ENCODE measurements around the gene FURIN.
"Not testable (repeated sequence)": the region's sequence is repeated elsewhere in the genome, so short reads cannot be mapped to it uniquely, and the experiment has no call there.

Gene FURIN

GRCh38 chr15:90844696-90845095 is 23.7 kb upstream of the FURIN start:
- DNase-seq (ENCODE audit: low read depth in 3 of 3): no peak

- peak in 2 of 3 donors; percentile 59 to 67 for DNase-seq (ENCODE audit: low read depth in 3 of 3)
Measured at GRCh38 chr15:90845201-90845949, 23.0 kb upstream of the FURIN start.

GRCh38 chr15:90849424-90849823 is 19.0 kb upstream of the FURIN start:
- not testable (repeated sequence) for DNase-seq (ENCODE audit: low read depth in 3 of 3)

- DNase-seq (ENCODE audit: low read depth in 3 of 3): no peak
Measured at GRCh38 chr15:90851114-90851513, 17.3 kb upstream of the FURIN start.

GRCh38 chr15:90851940-90852339 is 16.4 kb upstream of the FURIN start:
- no peak for DNase-seq (ENCODE audit: low read depth in 3 of 3)

GRCh38 chr15:90855139-90855538 is 13.2 kb upstream of the FURIN start:
- no peak for DNase-seq (ENCODE audit: low read depth in 3 of 3)

- no peak for DNase-seq (ENCODE audit: low read depth in 3 of 3)
Measured at GRCh38 chr15:90857337-90857736, 11.1 kb upstream of the FURIN start.

GRCh38 chr15:90857883-90858443 is 10.4 kb upstream of the FURIN start:
- no peak for DNase-seq (ENCODE audit: low read depth in 3 of 3)

- DNase-seq (ENCODE audit: low read depth in 3 of 3): no peak
Measured at GRCh38 chr15:90859234-90860131, 8.9 kb upstream of the FURIN start.

GRCh38 chr15:90860450-90860849 is 7.9 kb upstream of the FURIN start:
- DNase-seq (ENCODE audit: low read depth in 3 of 3): no peak

GRCh38 chr15:90860942-90861675 is 7.3 kb upstream of the FURIN start:
- no peak for DNase-seq (ENCODE audit: low read depth in 3 of 3)

- no peak for DNase-seq (ENCODE audit: low read depth in 3 of 3)
Measured at GRCh38 chr15:90862487-90862886, 5.9 kb upstream of the FURIN start.

GRCh38 chr15:90862964-90863778 is 5.2 kb upstream of the FURIN start:
- DNase-seq (ENCODE audit: low read depth in 3 of 3): no peak

GRCh38 chr15:90863987-90864386 is 4.4 kb upstream of the FURIN start:
- DNase-seq (ENCODE audit: low read depth in 3 of 3): no peak

- no peak for DNase-seq (ENCODE audit: low read depth in 3 of 3)
Measured at GRCh38 chr15:90864507-90864906, 3.9 kb upstream of the FURIN start.

GRCh38 chr15:90865702-90866101 is 2.7 kb upstream of the FURIN start:
- DNase-seq (ENCODE audit: low read depth in 3 of 3): no peak

- DNase-seq (ENCODE audit: low read depth in 3 of 3): no peak
Measured at GRCh38 chr15:90866161-90866715, 2.1 kb upstream of the FURIN start.

- DNase-seq (ENCODE audit: low read depth in 3 of 3): no peak
Measured at GRCh38 chr15:90866800-90867199, 1.6 kb upstream of the FURIN start.

- DNase-seq (ENCODE audit: low read depth in 3 of 3): no peak
Measured at GRCh38 chr15:90869140-90869541, 753 bp downstream of the FURIN start.

GRCh38 chr15:90869601-90870353 is 1.4 kb downstream of the FURIN start:
- peak in 2 of 3 donors; percentile 39 to 55 for DNase-seq (ENCODE audit: low read depth in 3 of 3)

Measured in stimulated activated CD4-positive, alpha-beta T cell treated with anti-CD3 and anti-CD28 coated beads, TNF-alpha, amount 100 ng/mL, for 48 hours (primary cell).